Neural progenitor cell (in vitro differentiated cells): ENCODE measurements around the gene SND1. TPM values are rescaled to one million over a fixed set of nuclear protein-coding genes. Genes with fewer than 3 reads are reported as not detected.

ENCODE experiments used
- DNase-seq: peaks from one replicate; pipeline ENCODE4 v3.0.0-alpha.2; 2016; ENCODE audit warnings: low spot score
- H2AFZ ChIP-seq: fragments of 200-600 bp; sonication (generic); replicated peaks from 2 replicates; pipeline ENCODE4 v1.6.1; 2016; ENCODE audit warnings: antibody characterized with exemption
- H3F3A ChIP-seq: fragments of 200-600 bp; sonication (generic); 2 replicates; pipeline ENCODE4 v1.6.1; 2016; ENCODE audit warnings: antibody characterized with exemption, low read depth
- H3K27ac ChIP-seq: fragments of 200-600 bp; sonication (generic); 2 replicates; pipeline ENCODE4 v1.5.1; 2016; ENCODE audit warnings: mild to moderate bottlenecking
- H3K27me3 ChIP-seq: fragments of 200-600 bp; sonication (generic); 2 replicates; pipeline ENCODE4 v1.6.1; 2016; ENCODE audit warnings: mild to moderate bottlenecking, moderate library complexity
- H3K36me3 ChIP-seq: fragments of 200-600 bp; sonication (generic); 2 replicates; pipeline ENCODE4 v1.5.1; 2016
- H3K4me1 ChIP-seq: fragments of 200-600 bp; sonication (generic); 2 replicates; pipeline ENCODE4 v1.6.1; 2016; ENCODE audit warnings: mixed run types
- H3K4me2 ChIP-seq: fragments of 200-600 bp; sonication (generic); 2 replicates; pipeline ENCODE4 v1.6.1; 2016
- H3K4me3 ChIP-seq: fragments of 200-600 bp; sonication (generic); 2 replicates; pipeline ENCODE4 v1.5.1; 2016
- H3K79me2 ChIP-seq: fragments of 200-600 bp; sonication (generic); 2 replicates; pipeline ENCODE4 v1.6.1; 2016; ENCODE audit warnings: low read depth
- H3K9ac ChIP-seq: fragments of 200-600 bp; sonication (generic); 2 replicates; pipeline ENCODE4 v1.6.1; 2016
- H3K9me3 ChIP-seq: fragments of 200-600 bp; sonication (generic); 2 replicates; pipeline ENCODE4 v1.5.1; 2016; ENCODE audit warnings: low read depth
- H4K20me1 ChIP-seq: fragments of 200-600 bp; sonication (generic); 2 replicates; pipeline ENCODE4 v1.6.1; 2016; ENCODE audit warnings: low read depth
- H3K27ac Mint-ChIP-seq: 3 replicates; pipeline ENCODE4 v1.8.0; 2021; ENCODE audit warnings: mixed read lengths
- H3K27me3 Mint-ChIP-seq: 2 replicates; pipeline ENCODE4 v1.8.0; 2022; ENCODE audit warnings: low read depth, mild to moderate bottlenecking, inconsistent platforms, moderate library complexity, mixed read lengths; ENCODE audit not compliant: insufficient read depth
- H3K36me3 Mint-ChIP-seq: 3 replicates; pipeline ENCODE4 v1.8.0; 2021; ENCODE audit warnings: mixed read lengths
- H3K4me1 Mint-ChIP-seq: 3 replicates; pipeline ENCODE4 v1.8.0; 2021; ENCODE audit warnings: mixed read lengths
- H3K4me3 Mint-ChIP-seq: 3 replicates; pipeline ENCODE4 v1.8.0; 2021; ENCODE audit warnings: mild to moderate bottlenecking, moderate library complexity, mixed read lengths
- H3K9me3 Mint-ChIP-seq: 3 replicates; pipeline ENCODE4 v1.8.0; 2020; ENCODE audit warnings: mixed read lengths
- EZH2 ChIP-seq: fragments of 200-600 bp; sonication (generic); IDR thresholded peaks from 2 replicates; pipeline ENCODE4 v1.6.1; 2017; ENCODE audit warnings: antibody characterized with exemption, mild to moderate bottlenecking, moderate library complexity
- EZH2phosphoT487 ChIP-seq: fragments of 200-600 bp; sonication (generic); IDR thresholded peaks from 2 replicates; pipeline ENCODE4 v1.6.1; 2017; ENCODE audit warnings: antibody characterized with exemption
- total RNA-seq: library from RNA; depleted of rRNA; stranded (reverse); fragments of >200 nt; gene quantifications from 2 replicates; pipeline ENCODE4 v1.2.3, GENCODE V29; 2015; ENCODE audit warnings: low replicate concordance
- TF ChIP-seq, protein P1 (sequence below): fragments of 200-600 bp; sonication (generic); IDR thresholded peaks from 2 replicates; pipeline ENCODE4 v1.5.1; 2017; ENCODE audit warnings: antibody characterized with exemption, mild to moderate bottlenecking

Gene SND1
- total RNA-seq, 1 donor from 2014 or later: 154 TPM

- Histone ChIP-seq H3K9ac (no peak overlapping the region), H4K20me1 (peaks cover 7% of the 10 kb centered on the region), H3K4me2 (no peak overlapping the region), H3K4me3 (no peak overlapping the region), H2AFZ (no peak overlapping the region), H3K27ac (no peak overlapping the region), H3K79me2 (no peaks in the 10 kb centered on the region), H3F3A (peaks cover 7% of the 10 kb centered on the region), H3K9me3 (no peaks in the 10 kb centered on the region), H3K27me3 (no peaks in the 10 kb centered on the region), H3K36me3 (no peaks in the 10 kb centered on the region), H3K4me1 (peaks cover 25% of the 10 kb centered on the region)
- no peaks in the 10 kb centered on the region for H3K9me3 Mint-ChIP-seq
- H3K36me3 Mint-ChIP-seq: peaks cover 14% of the 10 kb centered on the region
- H3K27ac Mint-ChIP-seq: peak overlapping the region; percentile 52
- H3K4me1 Mint-ChIP-seq: peaks cover 46% of the 10 kb centered on the region
- no peak overlapping the region for H3K4me3 Mint-ChIP-seq
- DNase-seq: no peak
- TF ChIP-seq EZH2 (no peak), EZH2phosphoT487 (no peak)
- TF ChIP-seq, protein P1, sequence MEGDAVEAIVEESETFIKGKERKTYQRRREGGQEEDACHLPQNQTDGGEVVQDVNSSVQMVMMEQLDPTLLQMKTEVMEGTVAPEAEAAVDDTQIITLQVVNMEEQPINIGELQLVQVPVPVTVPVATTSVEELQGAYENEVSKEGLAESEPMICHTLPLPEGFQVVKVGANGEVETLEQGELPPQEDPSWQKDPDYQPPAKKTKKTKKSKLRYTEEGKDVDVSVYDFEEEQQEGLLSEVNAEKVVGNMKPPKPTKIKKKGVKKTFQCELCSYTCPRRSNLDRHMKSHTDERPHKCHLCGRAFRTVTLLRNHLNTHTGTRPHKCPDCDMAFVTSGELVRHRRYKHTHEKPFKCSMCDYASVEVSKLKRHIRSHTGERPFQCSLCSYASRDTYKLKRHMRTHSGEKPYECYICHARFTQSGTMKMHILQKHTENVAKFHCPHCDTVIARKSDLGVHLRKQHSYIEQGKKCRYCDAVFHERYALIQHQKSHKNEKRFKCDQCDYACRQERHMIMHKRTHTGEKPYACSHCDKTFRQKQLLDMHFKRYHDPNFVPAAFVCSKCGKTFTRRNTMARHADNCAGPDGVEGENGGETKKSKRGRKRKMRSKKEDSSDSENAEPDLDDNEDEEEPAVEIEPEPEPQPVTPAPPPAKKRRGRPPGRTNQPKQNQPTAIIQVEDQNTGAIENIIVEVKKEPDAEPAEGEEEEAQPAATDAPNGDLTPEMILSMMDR: no peak
- H3K27me3 Mint-ChIP-seq: peaks cover 3% of the 10 kb centered on the region
These were observed 344.5 kb downstream of the SND1 start for GRCh38 chr7:127996253-127997071.

- Histone ChIP-seq H4K20me1 (peaks cover 7% of the 10 kb centered on the region), H3K27me3 (no peaks in the 10 kb centered on the region), H3K9me3 (no peaks in the 10 kb centered on the region), H3F3A (peaks cover 7% of the 10 kb centered on the region), H3K9ac (no peak overlapping the region), H3K36me3 (no peaks in the 10 kb centered on the region), H3K4me2 (no peak overlapping the region), H3K4me1 (peaks cover 25% of the 10 kb centered on the region), H2AFZ (no peak overlapping the region), H3K27ac (no peak overlapping the region), H3K79me2 (no peaks in the 10 kb centered on the region), H3K4me3 (no peak overlapping the region)
- no peaks in the 10 kb centered on the region for H3K9me3 Mint-ChIP-seq
- peak; percentile 29 for DNase-seq
- H3K4me3 Mint-ChIP-seq: no peak overlapping the region
- peaks cover 10% of the 10 kb centered on the region for H3K36me3 Mint-ChIP-seq
- TF ChIP-seq EZH2phosphoT487: no peak
- TF ChIP-seq, protein P1: no peak
- TF ChIP-seq EZH2: no peak
- no peak overlapping the region for H3K27ac Mint-ChIP-seq
- H3K27me3 Mint-ChIP-seq: peaks cover 3% of the 10 kb centered on the region
- peaks cover 49% of the 10 kb centered on the region for H3K4me1 Mint-ChIP-seq
These were observed 345.4 kb downstream of the SND1 start for GRCh38 chr7:127997226-127997922.

GRCh38 chr7:127998671-127999070 is 346.7 kb downstream of the SND1 start:
- H4K20me1 ChIP-seq: peaks cover 7% of the 10 kb centered on the region

More at GRCh38 chr7:127998671-127999070, 346.7 kb downstream of the SND1 start:
- Histone ChIP-seq H3K4me1 (peaks cover 25% of the 10 kb centered on the region), H3K9me3 (no peaks in the 10 kb centered on the region), H3K4me2 (no peak overlapping the region), H3K27ac (no peak overlapping the region), H2AFZ (no peak overlapping the region), H3K27me3 (no peaks in the 10 kb centered on the region), H3K36me3 (no peaks in the 10 kb centered on the region), H3K79me2 (no peaks in the 10 kb centered on the region), H3F3A (peaks cover 7% of the 10 kb centered on the region), H3K9ac (no peak overlapping the region), H3K4me3 (no peak overlapping the region)
- peaks cover 15% of the 10 kb centered on the region for H3K36me3 Mint-ChIP-seq
- H3K4me1 Mint-ChIP-seq: peaks cover 49% of the 10 kb centered on the region
- no peak overlapping the region for H3K4me3 Mint-ChIP-seq
- H3K27ac Mint-ChIP-seq: no peak overlapping the region
- DNase-seq: no peak
- H3K27me3 Mint-ChIP-seq: peaks cover 3% of the 10 kb centered on the region
- no peaks in the 10 kb centered on the region for H3K9me3 Mint-ChIP-seq
- TF ChIP-seq, protein P1: no peak
- TF ChIP-seq EZH2 (no peak), EZH2phosphoT487 (no peak)
